DND-41 (cell line): ENCODE data around the gene LRRC32.

Source experiments
- CTCF ChIP-seq: IDR thresholded peaks from 2 replicates; pipeline ENCODE4 v1.5.1; 2012; ENCODE audit warnings: borderline replicate concordance, low read length, moderate library complexity, mild to moderate bottlenecking; ENCODE audit not compliant: poor library complexity, severe bottlenecking; ENCODE audit errors: extremely low read depth
- EZH2 ChIP-seq: IDR thresholded peaks from 3 replicates; pipeline ENCODE4 v1.6.1; 2012; ENCODE audit warnings: borderline replicate concordance, low read depth, mild to moderate bottlenecking, moderate library complexity, low read length, inconsistent platforms; ENCODE audit not compliant: severe bottlenecking

DNA sequence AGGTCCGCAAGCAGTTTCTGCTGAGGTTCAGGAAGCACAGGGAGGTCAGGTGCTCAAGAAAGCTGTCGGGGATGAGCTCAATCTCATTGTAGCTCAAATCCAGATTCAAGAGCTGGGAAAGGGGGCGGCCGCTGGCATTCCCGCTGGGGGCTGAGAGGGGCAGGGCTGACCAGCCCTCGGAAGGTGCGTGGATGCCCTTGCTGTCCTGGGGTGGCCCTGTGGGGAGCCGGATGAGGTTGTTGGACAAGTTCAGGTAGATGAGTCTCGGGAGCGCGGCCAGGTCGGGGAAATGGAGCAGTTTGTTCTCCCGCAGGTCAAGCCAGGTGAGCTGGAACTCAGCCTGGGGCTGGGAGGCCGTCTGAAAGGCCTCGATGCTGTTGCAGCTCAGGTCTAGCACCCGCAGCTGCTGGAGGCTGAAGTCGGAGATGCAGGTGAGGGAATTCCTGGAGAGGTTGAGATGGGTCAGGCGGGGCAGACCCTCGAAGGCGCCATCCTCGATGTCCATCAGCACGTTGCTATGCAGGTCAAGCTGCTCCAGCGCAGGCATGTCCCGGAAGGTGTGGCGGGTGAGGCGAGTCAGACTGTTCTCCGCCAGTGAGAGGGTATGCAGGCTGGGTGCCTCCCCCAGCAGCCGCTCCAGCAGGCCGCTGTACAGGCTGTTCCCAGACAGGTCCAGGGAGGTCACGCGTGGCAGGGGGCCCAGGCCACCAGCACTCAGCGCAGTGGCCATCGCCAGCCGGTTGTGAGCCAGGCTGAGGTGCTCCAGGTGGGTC, 9.8 kb downstream of the LRRC32 start:
- no peak for TF ChIP-seq CTCF
- TF ChIP-seq EZH2 = no peak
